GM23248 (cell line): Measurements from ENCODE around the gene GPR39.

Experiments
- EZH2 ChIP-seq: fragments of 200-600 bp; sonication (generic); IDR thresholded peaks from 2 replicates; pipeline ENCODE4 v1.6.1; 2018; ENCODE audit warnings: antibody characterized with exemption, mild to moderate bottlenecking; ENCODE audit not compliant: insufficient read depth, poor library complexity, severe bottlenecking
- EZH2phosphoT487 ChIP-seq: fragments of 200-600 bp; sonication (generic); IDR thresholded peaks from 2 replicates; pipeline ENCODE4 v1.6.1; 2018; ENCODE audit warnings: antibody characterized with exemption, moderate library complexity, mild to moderate bottlenecking, low read depth; ENCODE audit not compliant: insufficient read depth

GRCh38 chr2:132604561-132604960 is 188.0 kb downstream of the GPR39 start:
- TF ChIP-seq EZH2: no peak
- no peak for TF ChIP-seq EZH2phosphoT487
